Caco-2 (cell line): ENCODE results near the gene MAB21L3. TPM values are rescaled to one million over a fixed set of nuclear protein-coding genes. Genes with fewer than 3 reads are reported as not detected.

Source experiments
- BruUV-seq: library from RNA; stranded (reverse); fragments of 400-500 nt; replicated peaks from 2 replicates; lab custom pipeline; 2021; lab: Mats Ljungman, UMichigan
- CTCF ChIA-PET: fragments of 300-600 bp; sonication (Branson Sonifier 250); formaldehyde crosslinking; loops from one replicate; lab custom pipeline; 2022; ENCODE audit warnings: antibody characterized with exemption; lab: Charles Lee
- POLR2A ChIA-PET: fragments of 300-600 bp; sonication (Branson Sonifier 250); formaldehyde crosslinking; loops from one replicate; lab custom pipeline; 2022; ENCODE audit warnings: antibody characterized with exemption; lab: Charles Lee
- DNase-seq, 2 experiments: peaks; one replicate each; pipeline versions ENCODE4 v3.0.0 to v3.0.0-alpha.2; 2020 to 2022
- H3K27me3 ChIP-seq: replicated peaks from 2 replicates; pipeline ENCODE4 v1.6.0; 2011; ENCODE audit warnings: low read length; ENCODE audit not compliant: control insufficient read depth, insufficient read depth
- H3K36me3 ChIP-seq: 2 replicates; pipeline ENCODE4 v1.5.1; 2011; ENCODE audit warnings: low read length; ENCODE audit not compliant: control insufficient read depth, insufficient read depth
- H3K4me1 ChIP-seq: fragments of 250-450 bp; sonication (Bioruptor Pico); 2 replicates; pipeline ENCODE4 v1.5.1; 2020; ENCODE audit warnings: mild to moderate bottlenecking
- H3K4me3 ChIP-seq: 2 replicates; pipeline ENCODE4 v1.5.1; 2011; ENCODE audit warnings: low read depth, mild to moderate bottlenecking, control low read depth, low read length
- H3K9me3 ChIP-seq: fragments of 250-450 bp; sonication (Bioruptor Pico); 2 replicates; pipeline ENCODE4 v1.5.1; 2020; ENCODE audit warnings: mild to moderate bottlenecking, moderate library complexity
- H3K27ac Mint-ChIP-seq: one replicate; pipeline ENCODE4 v1.8.0; 2022; ENCODE audit warnings: mixed read lengths; ENCODE audit not compliant: unreplicated experiment
- H3K27me3 Mint-ChIP-seq: one replicate; pipeline ENCODE4 v1.8.0; 2022; ENCODE audit warnings: mixed read lengths; ENCODE audit not compliant: insufficient read depth, unreplicated experiment
- H3K36me3 Mint-ChIP-seq: one replicate; pipeline ENCODE4 v1.8.0; 2022; ENCODE audit warnings: mild to moderate bottlenecking, mixed read lengths; ENCODE audit not compliant: insufficient read depth, unreplicated experiment
- H3K4me1 Mint-ChIP-seq: one replicate; pipeline ENCODE4 v1.8.0; 2022; ENCODE audit warnings: low read depth, mixed read lengths; ENCODE audit not compliant: unreplicated experiment
- H3K4me3 Mint-ChIP-seq: one replicate; pipeline ENCODE4 v1.8.0; 2022; ENCODE audit warnings: mild to moderate bottlenecking, moderate library complexity, mixed read lengths; ENCODE audit not compliant: unreplicated experiment
- H3K9me3 Mint-ChIP-seq: one replicate; pipeline ENCODE4 v1.8.0; 2022; ENCODE audit warnings: mixed read lengths; ENCODE audit not compliant: unreplicated experiment
- CTCF ChIP-seq, 2 experiments: fragments of 200-600 bp in 1 of 2; IDR thresholded peaks; 1 replicate in 1 of 2; 2 replicates in 1 of 2; pipeline versions ENCODE4 v1.5.1 to v1.8.0; 2011 to 2022; ENCODE audit warnings: antibody characterized with exemption in 1 of 2, control low read depth in 1 of 2, inconsistent platforms in 1 of 2, low read depth in 1 of 2, low read length in 1 of 2, mild to moderate bottlenecking in 1 of 2, moderate library complexity in 1 of 2; ENCODE audit not compliant: insufficient read depth in 1 of 2, severe bottlenecking in 1 of 2, unreplicated experiment in 1 of 2
- intact Hi-C: fragments of 100-400 bp; cut with micrococcal nuclease; formaldehyde crosslinking; loops from one replicate; pipeline ENCODE4 v1.10.0; 2022; ENCODE audit not compliant: unreplicated experiment
- total RNA-seq: library from RNA; stranded (reverse); gene quantifications from 2 replicates; pipeline ENCODE4 v1.2.3, GENCODE V29; 2022

The MAB21L3 gene
- total RNA-seq, 1 experiment from 2014 or later, result 0.66 TPM

GRCh38 chr1:116104667-116105066, 6.5 kb upstream of the MAB21L3 start:
- H3K27me3 Mint-ChIP-seq, result no peaks in the 10 kb centered on the region
- no peak for DNase-seq
- no peaks in the 10 kb centered on the region for H3K9me3 ChIP-seq
- H3K4me3 Mint-ChIP-seq, result no peak overlapping the region
- no peaks in the 10 kb centered on the region for H3K36me3 ChIP-seq
- H3K4me1 ChIP-seq, result peaks cover 5% of the 10 kb centered on the region; the same call in 1 of the 2 replicates
- no peak overlapping the region for H3K4me3 ChIP-seq
- CTCF ChIA-PET, result no interaction called here
- BruUV-seq, result no TSS peak
- H3K9me3 Mint-ChIP-seq, result no peaks in the 10 kb centered on the region
- H3K36me3 Mint-ChIP-seq, result no peaks in the 10 kb centered on the region
- intact Hi-C loops, result no loop called here
- H3K27ac Mint-ChIP-seq, result no peak overlapping the region
- H3K27me3 ChIP-seq, result no peaks in the 10 kb centered on the region
- POLR2A ChIA-PET, result no interaction called here
- TF ChIP-seq CTCF (IDR thresholded peaks at IDR 0.05; ENCODE audit: insufficient read depth in 1 of 2, low read depth in 1 of 2, low read length in 1 of 2, severe bottlenecking in 1 of 2, unreplicated experiment in 1 of 2), result no peak
- H3K4me1 Mint-ChIP-seq, result peaks cover 5% of the 10 kb centered on the region

GRCh38 chr1:116105996-116106395, 5.2 kb upstream of the MAB21L3 start:
- CTCF ChIA-PET, result no interaction called here

DNA sequence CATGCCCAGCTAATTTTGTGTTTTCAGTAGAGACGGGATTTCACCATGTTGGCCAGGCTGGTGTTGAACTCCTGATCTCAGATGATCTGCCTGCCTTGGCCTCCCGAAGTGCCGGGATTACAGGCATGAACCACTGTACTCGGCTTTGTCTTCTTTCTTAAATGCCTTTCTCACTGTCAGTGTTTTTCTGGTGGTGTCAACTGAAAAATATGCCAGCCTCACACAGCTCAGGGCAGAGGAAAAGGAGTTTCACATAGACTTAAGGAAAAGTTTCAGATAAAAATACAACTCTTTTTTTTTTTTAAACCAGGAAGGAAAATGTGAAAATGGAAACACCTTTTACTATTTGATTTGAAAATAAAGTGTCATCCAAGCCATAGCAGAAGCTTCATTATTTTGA, 4.6 kb upstream of the MAB21L3 start:
- Histone ChIP-seq H3K9me3 (no peaks in the 10 kb centered on the region), H3K36me3 (no peaks in the 10 kb centered on the region), H3K4me1 (peaks cover 23% of the 10 kb centered on the region), H3K27me3 (no peaks in the 10 kb centered on the region), H3K4me3 (no peak overlapping the region)
- ChIA-PET POLR2A (no interaction called here), CTCF (no interaction called here)
- intact Hi-C loops, result no loop called here
- H3K9me3 Mint-ChIP-seq, result no peaks in the 10 kb centered on the region
- no peaks in the 10 kb centered on the region for H3K27me3 Mint-ChIP-seq
- no peak overlapping the region for H3K4me3 Mint-ChIP-seq
- TF ChIP-seq CTCF (IDR thresholded peaks at IDR 0.05; ENCODE audit: insufficient read depth in 1 of 2, low read depth in 1 of 2, low read length in 1 of 2, severe bottlenecking in 1 of 2, unreplicated experiment in 1 of 2), result no peak
- H3K27ac Mint-ChIP-seq, result no peak overlapping the region
- H3K4me1 Mint-ChIP-seq, result peaks cover 13% of the 10 kb centered on the region
- H3K36me3 Mint-ChIP-seq, result no peaks in the 10 kb centered on the region
- DNase-seq, result no peak
- BruUV-seq, result no TSS peak

More at GRCh38 chr1:116105996-116106395, 5.2 kb upstream of the MAB21L3 start:
- no peak overlapping the region for H3K27ac Mint-ChIP-seq
- Histone ChIP-seq H3K4me3 (no peak overlapping the region), H3K36me3 (no peaks in the 10 kb centered on the region), H3K27me3 (no peaks in the 10 kb centered on the region), H3K9me3 (no peaks in the 10 kb centered on the region), H3K4me1 (peaks cover 18% of the 10 kb centered on the region)
- no TSS peak for BruUV-seq
- H3K4me1 Mint-ChIP-seq, result peaks cover 10% of the 10 kb centered on the region
- no peak for TF ChIP-seq CTCF (IDR thresholded peaks at IDR 0.05; ENCODE audit: insufficient read depth in 1 of 2, low read depth in 1 of 2, low read length in 1 of 2, severe bottlenecking in 1 of 2, unreplicated experiment in 1 of 2)
- H3K9me3 Mint-ChIP-seq, result no peaks in the 10 kb centered on the region
- DNase-seq, result no peak
- no peak overlapping the region for H3K4me3 Mint-ChIP-seq
- no peaks in the 10 kb centered on the region for H3K36me3 Mint-ChIP-seq
- intact Hi-C loops, result no loop called here
- POLR2A ChIA-PET, result no interaction called here
- no peaks in the 10 kb centered on the region for H3K27me3 Mint-ChIP-seq
